GM12892 (cell line): ENCODE data around the gene PEAK3.
A peak's percentile ranks its signal among the peaks of the same experiment; 100 is the strongest.
"Not testable (repeated sequence)": the region's sequence is repeated elsewhere in the genome, so short reads cannot be mapped to it uniquely, and the experiment has no call there.

ENCODE experiments used
- DNase-seq: peaks from one replicate; pipeline ENCODE4 v3.0.0; 2011; ENCODE audit not compliant: insufficient read length
- FAIRE-seq: peaks from 2 replicates; lab custom pipeline; 2011; peaks lifted over from hg19 to GRCh38; lab: Jason Lieb, UNC
- POLR2A ChIP-seq: IDR thresholded peaks from 2 replicates; pipeline ENCODE4 v1.6.1; 2011; ENCODE audit warnings: low read depth, low read length, control low read depth
- POLR2AphosphoS5 ChIP-seq: IDR thresholded peaks from 2 replicates; pipeline ENCODE4 v1.6.1; 2011; ENCODE audit warnings: low read depth, low read length, control low read depth
- TAF1 ChIP-seq: IDR thresholded peaks from 2 replicates; pipeline ENCODE4 v1.6.1; 2011; ENCODE audit warnings: low read depth, mild to moderate bottlenecking, control low read depth, low read length, borderline replicate concordance

Gene PEAK3

DNA sequence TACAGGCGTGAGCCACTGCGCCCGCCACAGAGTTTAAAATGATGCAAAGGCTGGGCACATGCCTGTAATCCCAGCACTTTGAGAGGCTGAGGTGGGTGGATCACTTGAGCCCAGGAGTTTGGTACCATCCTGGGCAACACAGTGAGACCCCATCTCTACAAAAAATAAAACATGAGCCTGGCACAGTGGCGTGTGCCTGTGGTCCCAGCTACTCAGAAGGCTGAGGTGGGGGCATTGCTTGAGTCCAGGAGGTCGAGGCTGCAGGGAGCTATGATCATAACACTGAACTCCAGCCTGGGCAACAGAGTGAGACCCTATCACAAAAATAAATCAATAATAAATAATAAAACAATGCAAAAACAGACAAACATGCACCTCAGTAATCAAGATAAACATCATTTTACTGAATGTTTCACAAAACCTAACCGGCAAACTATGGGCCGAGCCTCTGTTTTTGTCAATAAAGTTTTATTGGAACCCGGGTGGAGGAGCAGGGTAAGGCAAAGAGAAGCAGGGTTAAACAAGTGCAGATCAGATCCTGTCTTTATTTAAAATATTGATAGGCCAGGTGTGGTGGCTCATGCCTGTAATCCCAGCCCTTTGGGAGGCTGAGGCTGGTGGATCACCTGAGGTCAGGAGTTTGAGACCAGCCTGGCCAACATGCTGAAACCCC, 2.0 kb upstream of the PEAK3 start:
- TF ChIP-seq POLR2AphosphoS5 (no peak), POLR2A (no peak), TAF1 (no peak)
- FAIRE-seq (no peak), DNase-seq (no peak)

DNA sequence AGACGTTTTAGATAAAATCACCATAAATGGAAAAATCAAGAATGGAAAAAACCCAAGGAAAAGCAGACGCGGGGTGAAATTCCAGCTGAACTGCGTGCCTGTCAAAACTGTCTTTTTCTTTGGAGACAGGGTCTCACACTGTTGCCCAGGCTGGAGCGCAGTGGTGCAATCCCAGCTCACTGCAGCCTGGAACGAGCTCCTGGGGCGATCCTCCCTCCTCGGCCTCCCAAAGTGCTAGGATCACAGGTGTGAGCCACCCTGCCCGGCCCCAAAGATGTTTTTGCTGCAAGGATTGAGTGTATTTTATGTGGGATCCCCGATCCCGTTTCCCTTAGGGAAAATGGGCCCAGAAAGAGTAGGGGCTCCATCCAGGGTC, 875 bp upstream of the PEAK3 start:
- no peak for DNase-seq
- no peak for FAIRE-seq
- no peak for TF ChIP-seq POLR2A
- TF ChIP-seq POLR2AphosphoS5 = no peak
- TF ChIP-seq TAF1 = no peak

DNA sequence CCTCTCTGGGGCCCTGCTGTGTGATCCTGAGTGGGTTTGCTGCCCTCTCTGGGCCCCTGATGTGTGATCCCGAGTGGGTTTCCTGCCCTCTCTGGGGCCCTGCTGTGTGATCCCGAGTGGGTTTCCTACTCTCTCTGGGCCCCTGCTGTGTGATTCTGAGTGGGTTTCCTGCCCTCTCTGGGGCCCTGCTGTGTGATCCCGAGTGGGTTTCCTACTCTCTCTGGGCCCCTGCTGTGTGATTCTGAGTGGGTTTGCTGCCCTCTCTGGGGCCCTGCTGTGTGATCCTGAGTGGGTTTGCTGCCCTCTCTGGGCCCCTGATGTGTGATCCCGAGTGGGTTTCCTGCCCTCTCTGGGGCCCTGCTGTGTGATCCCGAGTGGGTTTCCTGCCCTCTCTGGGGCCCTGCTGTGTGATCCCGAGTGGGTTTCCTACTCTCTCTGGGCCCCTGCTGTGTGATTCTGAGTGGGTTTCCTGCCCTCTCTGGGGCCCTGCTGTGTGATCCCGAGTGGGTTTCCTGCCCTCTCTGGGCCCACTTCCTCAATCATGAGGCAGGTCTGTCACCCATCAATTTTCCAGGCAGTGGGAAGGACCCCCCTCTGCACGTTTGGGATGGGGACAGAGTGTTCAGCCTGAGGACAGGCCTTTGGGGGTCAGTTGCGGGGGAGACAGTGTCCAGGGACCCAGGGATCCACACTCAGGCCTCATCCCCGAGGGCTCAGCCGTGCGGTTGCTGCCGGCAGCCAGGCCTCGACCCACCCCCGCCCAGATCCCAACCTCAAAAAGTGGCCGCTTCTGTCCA, 512 bp downstream of the PEAK3 start:
- not testable (repeated sequence) for DNase-seq
- FAIRE-seq = peak; percentile 42

DNA sequence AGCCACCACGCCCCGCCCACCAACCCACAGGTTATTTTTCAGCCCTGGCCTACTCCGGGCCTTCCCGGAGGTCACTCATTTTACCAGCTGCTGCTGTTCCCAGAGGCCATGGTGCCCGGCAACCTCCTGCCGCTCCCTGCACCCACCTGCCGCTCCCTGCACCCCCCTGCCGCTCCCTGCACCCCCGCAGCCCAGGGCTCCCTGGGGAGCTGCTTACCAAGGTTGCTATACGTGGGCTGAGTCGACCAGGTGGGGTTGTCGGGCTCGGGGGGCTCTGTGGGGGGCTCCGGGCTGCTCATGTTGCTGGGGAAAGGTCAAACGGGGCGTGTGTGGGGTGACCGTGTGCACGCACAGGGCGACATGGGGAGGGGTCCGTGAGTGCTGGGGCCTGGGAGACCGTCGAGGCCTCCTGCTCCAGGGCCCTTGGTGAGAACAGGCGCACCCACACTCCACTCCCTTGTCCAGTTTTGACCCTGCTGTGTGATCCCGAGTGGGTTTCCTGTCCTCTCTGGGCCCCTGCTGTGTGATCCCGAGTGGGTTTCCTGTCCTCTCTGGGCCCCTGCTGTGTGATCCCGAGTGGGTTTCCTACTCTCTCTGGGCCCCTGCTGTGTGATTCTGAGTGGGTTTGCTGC, 1.2 kb downstream of the PEAK3 start:
- no peak for FAIRE-seq
- TF ChIP-seq POLR2AphosphoS5 (no peak), TAF1 (no peak), POLR2A (no peak)

DNA sequence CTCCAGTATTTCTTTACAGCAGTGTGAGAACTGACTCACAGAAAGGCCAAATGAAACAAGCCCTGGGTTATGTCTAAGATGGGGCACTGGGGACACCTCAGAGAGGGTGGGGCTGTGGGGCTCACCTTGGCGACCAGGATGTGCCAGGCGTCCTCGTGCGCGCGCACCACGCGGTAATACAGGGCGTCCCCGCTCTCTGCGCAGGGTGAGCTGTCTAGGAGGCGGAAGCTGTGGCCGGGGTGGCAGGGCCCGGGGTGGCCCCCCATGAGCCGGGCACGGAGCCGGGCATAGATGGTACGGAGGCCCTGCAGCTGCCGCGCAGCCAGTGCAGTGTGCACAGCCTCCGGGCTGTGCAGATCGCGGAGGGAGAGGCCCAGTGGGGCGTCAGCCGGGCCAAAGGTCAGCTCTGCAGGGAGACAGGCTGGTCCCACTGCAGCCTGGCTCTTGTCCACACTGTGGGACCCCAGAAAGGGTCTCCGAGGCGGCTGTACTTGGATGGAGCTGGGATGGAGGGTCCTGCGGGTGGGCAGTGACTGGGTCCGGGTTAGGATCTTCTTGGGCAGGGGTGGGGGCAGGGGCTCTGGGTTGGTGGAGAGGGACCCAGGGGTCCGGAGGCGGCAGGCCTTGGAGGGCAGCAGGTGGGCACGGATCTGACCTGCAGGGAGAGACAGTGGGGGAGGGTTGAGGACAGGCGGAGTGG, 3.4 kb downstream of the PEAK3 start:
- peak; percentile 55 for TF ChIP-seq POLR2A
- TF ChIP-seq POLR2AphosphoS5 = peak; percentile 44; the same call in 1 of the 2 replicates
- no peak for TF ChIP-seq TAF1
- no peak for FAIRE-seq
- DNase-seq = no peak

More for the DNA sequence above, 1.2 kb downstream of the PEAK3 start:
- DNase-seq = no peak

DNA sequence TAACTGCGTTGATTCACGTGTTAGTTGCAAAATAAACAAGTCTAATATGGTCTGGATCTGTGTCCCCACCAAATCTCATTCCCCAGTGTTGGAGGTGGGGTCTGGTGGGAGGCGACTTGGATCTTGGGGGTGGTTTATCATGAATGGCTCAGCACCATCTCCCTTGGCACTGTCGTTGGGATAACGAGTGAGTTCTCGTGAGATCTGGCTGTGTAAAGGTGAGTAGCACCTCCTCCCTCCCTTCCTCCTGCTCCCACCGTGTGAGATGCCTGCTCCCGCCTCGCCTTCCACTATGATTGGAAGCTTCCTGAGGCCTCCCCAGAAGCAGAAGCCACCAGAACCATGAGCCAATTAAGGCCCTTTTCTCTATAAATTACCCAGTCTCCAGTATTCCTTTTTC, 4.8 kb downstream of the PEAK3 start:
- FAIRE-seq (no peak), DNase-seq (no peak)
- TF ChIP-seq TAF1 (no peak), POLR2A (0 out of 2 replicates have a peak, but pooled peaks have one; percentile 33), POLR2AphosphoS5 (peak; percentile 24; the same call in 1 of the 2 replicates)

DNA sequence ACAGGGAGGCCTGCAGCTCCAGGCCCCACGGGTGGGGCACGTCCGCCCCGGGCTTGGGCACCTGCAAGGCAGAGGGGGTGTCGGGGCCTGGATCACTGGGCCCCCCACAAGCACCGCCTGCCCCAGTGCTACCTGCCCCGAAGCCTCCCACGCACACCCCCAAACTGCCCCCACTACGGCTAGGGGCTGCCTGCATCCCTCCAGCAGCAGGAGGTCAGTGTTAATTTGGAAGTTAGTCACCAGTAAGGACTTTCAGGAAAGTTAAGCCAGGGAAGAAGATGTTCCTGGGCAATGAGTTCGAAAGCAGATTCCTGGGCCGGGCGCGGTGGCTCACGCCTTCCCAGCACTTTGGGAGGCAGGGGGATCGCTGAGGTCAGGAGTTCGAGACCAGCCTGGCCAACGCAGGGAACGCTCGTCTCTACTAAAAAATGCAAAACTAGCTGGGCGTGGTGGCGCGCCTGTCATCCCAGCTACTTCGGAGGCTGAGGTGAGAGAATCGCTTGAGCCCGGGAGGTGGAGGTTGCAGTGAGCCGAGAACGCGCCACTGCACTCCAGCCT, 5.5 kb downstream of the PEAK3 start:
- TF ChIP-seq POLR2A (no peak), POLR2AphosphoS5 (no peak; the same call in 1 of the 2 replicates), TAF1 (no peak)
- no peak for FAIRE-seq
- no peak for DNase-seq

DNA sequence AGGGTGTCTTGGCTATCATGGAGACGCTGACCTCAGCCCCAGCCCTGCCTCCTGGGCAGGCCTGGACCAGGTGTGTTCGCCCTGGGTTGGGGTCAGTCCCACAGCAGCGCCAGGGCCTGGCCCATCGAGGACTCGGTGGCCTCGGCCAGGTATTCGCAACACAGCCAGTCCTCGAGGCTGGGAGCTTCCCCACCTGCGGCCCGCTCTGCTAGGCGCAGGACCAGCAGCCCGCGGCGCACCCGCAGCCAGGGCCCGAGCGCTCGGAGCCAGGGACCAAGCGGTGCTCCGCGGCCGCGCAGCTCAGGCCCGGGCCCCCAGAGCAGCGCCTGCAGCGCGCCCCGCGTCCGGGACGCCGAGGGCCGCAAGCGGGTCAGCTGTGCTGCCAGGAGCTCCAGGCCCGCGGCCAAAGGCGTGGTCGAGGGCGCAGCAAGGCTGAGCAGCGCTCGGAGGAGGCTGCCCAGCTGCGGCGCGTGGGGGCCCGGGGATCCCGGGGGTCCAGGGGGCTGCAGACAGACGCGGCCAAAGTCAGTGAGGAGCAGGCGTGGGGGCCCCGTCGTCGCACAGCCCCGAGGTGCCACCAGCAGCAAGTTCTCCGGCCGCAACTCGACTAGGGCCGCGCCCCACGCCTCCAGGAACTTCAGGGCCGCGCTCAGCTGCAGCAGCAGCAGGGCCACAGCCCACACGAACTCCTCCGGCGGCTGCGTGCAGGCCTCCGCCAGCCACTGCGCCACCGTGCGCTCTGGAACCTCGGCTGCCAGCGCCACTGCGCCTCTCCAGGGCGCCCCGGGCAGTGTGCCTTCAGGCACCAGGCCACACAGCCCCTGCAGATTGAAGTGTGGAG, 6.2 kb downstream of the PEAK3 start:
- no peak for FAIRE-seq
- TF ChIP-seq POLR2AphosphoS5 (no peak; the same call in 1 of the 2 replicates), TAF1 (no peak), POLR2A (no peak)
- DNase-seq = no peak

DNA sequence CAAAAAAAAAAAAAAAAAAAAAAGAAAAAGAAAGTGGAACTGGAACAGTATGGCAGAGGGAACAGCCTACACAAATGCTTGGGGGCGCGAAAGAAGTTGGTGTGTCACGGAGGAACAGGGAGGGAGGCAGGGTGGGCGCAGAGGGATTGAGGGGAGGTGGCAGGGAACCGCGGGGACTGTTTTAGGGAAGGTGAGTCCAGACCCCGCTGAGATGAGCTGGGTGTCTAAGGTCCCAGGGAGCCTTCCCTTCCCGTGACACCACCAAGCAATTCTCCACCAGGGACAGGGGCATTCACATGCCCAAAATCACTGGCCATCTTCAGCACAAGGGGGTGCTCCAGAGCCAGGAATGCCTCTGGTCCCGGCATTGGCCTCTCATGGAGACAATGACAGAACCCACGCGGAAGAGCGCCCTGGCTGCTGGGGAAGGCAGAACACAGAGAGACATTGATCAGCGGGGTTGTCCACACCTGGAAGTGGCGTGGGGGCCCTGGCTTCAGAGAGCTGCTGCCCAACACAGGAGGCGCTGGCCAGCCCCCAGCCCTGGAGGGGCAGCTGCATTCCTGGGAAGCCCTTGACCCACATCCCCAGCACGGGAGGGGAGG, 6.9 kb downstream of the PEAK3 start:
- TF ChIP-seq TAF1 (no peak), POLR2AphosphoS5 (no peak), POLR2A (no peak)
- DNase-seq (no peak), FAIRE-seq (peak; percentile 24)

DNA sequence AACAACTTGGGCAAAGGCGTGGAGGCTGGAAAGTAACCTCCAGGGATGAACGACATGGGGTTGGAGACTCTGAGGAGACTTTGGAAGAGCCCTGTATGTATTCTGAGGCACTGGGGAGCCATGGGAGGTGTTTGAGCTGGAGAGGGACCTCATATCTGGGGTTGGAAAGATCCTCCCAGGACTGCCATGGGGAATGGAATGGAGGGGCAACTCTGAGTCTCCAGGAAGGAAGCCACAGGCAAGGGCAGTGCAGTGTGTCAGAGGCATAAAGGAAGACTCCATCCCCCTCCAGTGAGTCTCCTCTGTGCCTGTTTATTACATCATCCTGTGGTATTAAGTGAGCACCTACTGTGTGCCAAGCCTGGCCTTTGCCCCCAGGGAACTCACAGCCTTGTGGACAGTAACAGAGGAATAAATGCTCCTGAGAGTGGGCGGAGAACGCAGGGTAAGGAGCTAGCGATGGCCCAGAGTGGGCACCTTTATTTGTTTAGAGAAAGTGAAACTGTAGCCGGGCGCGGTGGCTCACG, 7.7 kb downstream of the PEAK3 start:
- no peak for DNase-seq
- no peak for FAIRE-seq

More for the DNA sequence above, 7.7 kb downstream of the PEAK3 start:
- TF ChIP-seq POLR2A (no peak), TAF1 (no peak), POLR2AphosphoS5 (no peak)
